HUDEP-2 (cell line): Measurements from ENCODE around the gene ETV6.

Source experiments
- DNase-seq, 76 experiments: peaks; one replicate each; lab custom pipeline; 2025; ENCODE audit not compliant: unreplicated experiment in 76 of 76; lab: John Stamatoyannopoulos, UW

The ETV6 gene

DNA sequence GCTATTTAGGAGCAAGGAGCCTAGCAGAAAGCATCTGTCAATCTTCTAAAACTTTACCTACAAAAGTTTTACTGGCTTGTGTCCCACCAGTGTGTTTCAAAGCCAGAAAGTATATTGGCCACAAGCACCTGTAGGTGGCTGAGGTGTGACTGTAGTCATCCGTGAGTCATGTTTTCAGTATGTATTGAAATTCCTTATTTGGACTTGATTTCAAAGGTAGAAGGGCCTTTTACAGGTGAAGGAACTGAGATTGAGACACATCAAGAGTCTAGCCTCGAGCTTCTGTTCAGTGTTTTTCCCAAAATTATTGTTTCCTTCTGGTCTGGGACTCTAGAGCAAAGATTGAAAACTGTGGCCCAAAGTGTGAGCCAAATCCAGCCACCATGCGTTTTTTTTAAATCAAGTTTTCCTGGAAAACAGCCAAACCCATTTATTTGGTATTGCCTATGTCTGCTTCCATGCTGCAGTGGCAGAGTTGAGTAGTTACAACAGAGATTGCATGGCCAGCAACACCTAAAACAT is 226.0 kb downstream of the ETV6 start:
- peak in 1 of 76 experiments; percentile 3 for DNase-seq

DNA sequence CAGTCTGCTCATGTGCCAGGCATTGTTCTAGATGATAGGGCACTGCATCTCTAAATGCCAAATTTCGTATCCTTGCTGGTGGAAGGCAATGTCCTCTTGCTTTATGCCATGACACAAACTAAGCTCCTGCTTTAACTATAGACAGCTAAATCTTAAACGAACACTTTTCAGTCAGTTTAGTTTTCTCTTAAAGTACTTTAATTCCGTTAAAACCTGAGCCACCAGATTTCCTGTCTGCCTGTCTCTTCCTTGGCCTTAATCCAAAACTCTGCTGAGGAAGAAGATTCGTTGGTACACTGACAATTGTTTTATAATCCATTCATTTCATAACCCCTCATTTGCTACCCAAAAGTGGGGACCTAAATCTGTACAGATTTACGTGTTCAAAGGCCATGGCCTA is 226.8 kb downstream of the ETV6 start:
- no peak for DNase-seq

DNA sequence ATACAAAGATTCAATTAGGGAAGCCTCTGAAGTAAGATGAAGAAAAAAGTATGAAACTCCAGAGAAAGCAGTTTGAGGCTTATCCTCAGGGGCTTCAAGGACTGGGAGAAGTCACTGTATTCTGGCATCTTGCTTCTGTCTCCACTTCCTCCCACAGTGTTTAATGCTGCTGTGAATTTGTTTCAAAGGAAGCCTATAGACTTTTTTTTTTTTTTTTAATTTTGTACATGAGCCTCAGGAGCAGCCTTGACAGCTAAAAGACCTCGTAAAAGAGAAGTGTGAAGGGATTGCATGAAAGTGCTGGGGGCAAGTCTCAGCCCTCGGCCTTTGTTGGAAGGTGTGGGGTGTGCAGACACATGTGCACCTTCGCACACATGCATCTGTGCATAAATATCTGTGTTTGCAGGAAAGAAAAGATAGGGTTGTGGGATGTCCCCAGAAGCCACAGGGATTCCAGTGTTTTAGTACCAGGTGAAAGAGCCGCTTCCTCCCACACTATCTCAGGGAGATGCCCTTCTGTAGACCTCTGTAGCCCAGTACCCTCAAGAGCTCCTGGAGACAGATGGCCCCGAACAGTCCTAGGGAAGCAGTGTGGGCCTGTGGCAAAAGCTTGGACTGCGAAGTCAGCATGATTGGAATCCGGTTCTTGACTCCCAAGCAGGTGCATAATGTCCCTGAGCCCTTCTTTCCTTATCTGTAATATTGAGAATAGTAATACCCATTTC is 227.8 kb downstream of the ETV6 start:
- no peak for DNase-seq

DNA sequence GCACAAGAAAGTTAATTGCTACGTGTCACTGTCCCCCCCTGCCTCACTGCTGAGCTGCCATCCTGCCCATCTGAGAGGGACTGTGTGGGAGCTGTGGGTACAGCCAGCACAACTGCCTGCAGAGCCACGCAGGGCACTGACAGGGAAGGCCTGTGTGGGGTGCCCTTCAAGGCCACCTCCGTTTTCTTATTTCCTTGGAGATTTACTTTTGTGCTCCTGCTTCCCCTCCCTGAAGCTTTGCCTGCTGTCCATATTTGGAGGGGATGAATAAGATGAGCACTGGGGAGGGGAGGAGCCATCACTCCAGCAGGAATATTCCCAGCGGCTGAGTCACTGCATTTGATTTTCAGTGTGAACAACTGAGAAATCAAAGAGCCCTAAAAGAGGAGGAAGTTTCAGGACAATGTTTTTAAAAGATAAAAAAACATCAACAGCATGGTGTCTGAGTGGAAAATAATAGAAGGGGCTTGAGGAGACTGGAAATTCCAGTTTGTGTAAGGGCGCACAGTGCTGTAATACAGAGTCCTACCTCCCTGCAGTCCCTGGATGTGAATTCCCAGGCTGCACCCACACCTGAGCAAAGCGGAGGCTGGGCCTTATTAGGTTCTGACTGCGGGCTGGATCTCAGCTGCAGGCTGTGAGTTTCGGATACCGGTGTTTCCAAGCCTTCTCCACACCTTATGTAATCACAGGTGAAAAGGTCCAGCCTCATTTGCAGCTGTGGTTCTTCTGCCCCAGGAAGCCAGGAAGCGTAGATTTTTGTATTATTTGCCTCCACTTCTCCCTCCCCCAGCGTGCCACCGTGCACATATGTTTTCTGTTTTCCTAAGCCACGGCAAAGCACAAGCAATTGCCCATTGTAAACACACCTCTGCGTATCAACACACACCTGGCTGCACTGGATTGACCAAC is 228.7 kb downstream of the ETV6 start:
- no peak for DNase-seq

DNA sequence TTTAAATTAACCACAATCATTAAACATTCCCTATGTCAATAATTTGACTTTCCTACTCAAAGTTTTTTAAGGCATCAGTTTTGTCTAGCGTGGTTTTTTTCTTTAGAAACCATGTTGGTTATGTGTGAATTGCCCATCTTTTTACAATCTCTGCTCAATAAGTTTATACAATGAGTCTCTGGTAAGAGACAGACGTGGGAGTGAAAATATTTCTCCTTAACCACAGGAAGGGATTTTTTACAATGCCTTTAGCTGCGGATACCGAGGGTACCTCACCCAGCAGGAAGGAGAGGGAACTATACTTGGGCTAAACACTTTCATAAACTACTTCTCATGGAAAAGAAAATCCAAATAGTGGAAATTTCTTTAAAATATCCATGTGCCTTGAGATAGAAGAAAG is 229.8 kb downstream of the ETV6 start:
- no peak for DNase-seq

DNA sequence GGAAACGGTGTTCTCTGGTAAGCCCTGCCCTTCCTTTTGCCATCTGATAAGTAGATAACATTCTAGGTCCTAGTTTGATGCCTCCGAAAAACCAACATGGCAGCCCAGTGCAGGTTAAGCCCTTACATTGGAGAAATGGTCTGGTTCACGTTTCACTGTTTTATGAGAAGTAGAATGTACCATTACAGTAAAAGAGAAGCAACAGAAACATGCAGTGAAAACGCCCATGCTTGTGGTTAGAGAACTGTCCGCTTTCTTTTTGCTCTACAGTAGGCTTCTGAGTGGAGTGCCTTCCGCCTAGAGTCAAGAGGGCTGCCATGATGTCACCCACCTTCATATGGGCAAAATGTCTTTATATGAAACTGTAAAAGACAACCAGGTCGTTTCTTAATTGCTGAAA is 230.9 kb downstream of the ETV6 start:
- no peak for DNase-seq

DNA sequence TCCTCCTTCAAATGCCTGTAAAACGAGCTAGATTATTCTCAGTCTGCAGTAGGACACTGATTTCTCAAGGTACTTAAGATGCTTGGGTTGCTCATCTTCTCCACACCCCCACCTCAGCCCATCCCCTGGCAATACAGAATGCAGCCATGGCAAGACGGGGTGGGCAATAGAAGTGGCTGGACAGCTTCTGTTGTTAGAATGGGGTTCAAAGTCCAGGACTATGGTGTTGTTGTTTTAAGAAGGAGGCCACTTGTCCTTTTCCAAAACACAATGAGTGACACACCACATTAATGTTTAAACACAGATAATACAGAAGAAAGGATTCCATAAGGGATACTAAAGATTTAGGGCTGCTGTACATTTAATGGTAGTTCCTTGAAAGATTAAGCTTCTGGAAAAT is 232.4 kb downstream of the ETV6 start:
- DNase-seq = no peak

DNA sequence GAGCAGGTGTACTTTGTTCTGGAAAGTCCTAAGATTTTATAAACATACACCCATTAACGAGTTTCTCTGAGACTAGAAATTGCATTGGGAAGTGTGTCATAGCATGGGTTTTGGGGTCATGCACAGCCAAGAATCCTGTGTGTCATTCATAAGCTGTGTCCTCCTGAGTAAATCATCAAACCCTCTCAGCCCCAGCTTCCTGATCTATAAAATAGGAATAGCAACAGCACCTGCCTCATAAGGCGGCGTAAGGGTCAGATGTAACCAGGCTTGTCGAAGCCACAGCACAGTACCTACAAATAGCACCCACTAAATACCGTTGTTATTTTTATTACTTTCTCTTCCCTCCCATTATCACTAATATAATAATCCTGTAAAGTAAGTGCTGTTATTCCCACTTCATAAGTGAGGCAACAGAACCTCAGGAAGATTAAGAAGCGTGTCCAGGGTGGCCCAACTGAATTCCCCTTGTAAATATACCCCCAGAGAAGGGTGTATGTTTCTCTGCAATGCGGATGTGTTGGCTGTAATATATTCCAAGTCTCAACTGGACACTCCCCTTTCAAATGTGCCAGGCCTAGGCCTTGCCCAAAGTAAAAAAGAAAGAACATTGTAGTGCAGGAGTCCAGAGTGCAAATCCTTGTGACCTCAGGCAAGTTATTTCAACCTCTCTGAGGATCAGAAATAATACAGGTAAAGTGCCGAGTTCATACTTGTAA is 233.0 kb downstream of the ETV6 start:
- no peak for DNase-seq

DNA sequence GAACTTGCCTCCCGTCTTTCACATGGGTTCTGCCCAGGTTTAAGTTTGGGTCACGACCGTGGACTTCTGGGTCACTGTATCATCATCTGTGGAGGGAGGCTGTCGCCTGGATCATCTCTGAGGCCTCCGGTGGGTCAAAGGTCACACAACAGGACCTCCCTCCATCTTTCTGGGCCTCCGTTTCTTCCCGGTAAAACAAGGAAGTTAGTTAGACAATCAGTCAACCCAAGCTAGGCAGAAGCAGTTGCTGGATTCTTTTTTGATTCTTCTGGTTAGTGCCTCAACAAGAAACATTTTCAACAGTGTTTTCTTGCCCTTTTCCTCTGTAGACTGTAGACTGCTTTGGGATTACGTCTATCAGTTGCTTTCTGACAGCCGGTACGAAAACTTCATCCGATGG is 234.6 kb downstream of the ETV6 start:
- DNase-seq = no peak

DNA sequence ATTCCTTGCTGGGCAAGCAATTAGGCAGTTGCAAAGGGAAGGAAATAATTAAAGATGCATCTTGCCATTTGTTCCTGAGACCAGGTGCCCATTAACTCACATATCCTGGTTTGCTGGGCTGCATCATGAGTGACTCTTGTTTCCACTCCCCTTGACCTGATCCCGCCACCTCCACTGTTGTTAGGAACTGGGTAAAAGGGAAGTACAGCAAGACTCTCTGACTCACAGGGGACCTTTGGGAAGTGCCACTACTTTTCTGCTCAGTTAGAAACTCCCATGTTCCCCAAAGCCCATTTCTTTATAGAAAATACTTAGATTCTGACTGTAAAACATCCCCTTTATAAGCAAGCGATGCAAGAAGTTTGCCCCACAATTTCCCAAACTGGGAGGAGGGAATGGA is 235.2 kb downstream of the ETV6 start:
- no peak for DNase-seq

DNA sequence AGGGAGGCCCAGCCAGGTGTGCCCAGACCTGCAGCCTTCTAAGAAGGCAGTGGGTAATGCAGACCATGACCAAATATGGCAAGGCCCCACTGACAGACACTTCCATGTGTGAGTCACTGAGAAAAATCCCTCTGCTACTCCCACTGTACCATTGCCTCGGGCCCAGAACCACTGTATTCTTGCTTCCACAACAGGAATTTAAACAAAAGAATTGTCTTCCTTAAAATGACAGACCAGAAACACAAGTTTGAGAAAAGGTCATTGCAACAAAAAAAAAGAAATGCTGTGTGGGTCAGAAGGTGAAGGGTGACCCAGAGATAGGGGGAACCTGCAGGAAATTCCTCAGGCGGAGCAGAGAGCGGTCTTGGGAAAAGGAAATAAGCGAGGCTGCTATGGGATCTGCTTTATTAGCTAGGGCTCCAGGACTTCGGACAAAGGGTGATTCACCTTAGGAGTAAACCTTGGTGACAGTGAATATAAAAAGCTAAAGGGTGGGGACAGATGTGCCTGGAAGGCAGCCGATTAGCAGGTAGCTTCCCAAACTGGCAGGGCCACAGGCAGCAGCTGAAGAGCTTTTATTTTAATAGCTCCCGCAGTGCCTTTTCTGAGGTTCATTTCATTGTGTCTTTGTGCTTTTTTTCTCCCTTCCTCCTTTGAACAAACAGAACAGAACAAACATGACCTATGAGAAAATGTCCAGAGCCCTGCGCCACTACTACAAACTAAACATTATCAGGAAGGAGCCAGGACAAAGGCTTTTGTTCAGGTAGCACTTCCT is 236.0 kb downstream of the ETV6 start:
- DNase-seq = no peak

DNA sequence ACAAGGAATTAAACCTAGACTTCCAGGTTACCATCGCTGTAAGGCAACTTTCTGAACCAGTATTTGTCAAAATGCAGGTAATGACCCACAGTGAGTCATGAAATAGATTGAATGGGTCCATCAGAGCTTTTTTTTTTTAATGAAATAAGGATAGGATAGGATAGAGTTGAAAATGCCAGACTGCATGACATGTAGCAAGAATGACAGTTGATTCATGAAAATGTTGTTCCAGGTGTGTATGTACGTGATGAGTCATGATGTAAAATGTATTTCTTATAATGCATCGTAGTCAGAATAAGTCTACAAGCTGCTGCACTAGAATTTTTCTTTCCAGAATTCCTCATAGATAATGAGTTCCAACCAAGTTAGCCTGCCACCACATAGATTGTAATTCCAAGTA is 236.9 kb downstream of the ETV6 start:
- no peak for DNase-seq

DNA sequence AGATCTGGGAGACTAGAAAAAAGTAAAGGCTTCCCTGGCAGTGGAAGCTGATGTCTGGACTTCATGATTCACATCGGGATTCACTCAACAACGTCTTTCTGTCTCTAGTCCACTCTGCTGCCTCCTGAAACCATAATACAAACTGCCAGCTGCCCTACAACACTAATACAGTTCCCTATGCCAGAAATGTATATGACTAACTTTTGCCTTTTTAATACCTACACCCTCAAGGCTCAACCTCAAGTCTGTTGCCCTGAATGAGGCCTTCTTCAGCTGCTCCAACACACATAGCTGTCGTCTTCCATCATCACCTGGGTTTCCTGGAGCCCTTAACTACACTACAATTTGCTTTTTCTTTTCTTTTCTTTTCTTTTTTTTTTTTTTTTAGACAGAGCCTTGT is 238.6 kb downstream of the ETV6 start:
- DNase-seq = no peak

DNA sequence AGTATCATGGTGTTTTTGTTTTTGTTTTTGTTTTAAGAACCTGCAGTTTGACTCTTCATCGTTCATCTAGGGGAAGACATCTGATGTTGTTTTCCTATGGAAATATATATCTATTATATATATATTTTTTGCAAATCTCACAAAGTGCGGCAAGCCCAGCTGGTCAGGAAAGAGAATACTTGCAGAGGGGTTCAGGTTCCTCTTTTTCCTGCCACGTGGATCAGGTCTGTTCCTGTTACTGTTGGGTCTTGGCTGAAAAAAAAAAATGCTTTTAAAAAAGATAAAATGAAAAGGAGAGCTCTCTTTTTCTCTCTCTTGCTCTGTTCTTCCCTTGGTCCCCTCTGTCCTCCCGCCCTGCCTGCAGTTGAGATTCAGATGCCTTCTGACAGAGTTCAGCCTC is 241.9 kb downstream of the ETV6 start:
- DNase-seq = no peak

DNA sequence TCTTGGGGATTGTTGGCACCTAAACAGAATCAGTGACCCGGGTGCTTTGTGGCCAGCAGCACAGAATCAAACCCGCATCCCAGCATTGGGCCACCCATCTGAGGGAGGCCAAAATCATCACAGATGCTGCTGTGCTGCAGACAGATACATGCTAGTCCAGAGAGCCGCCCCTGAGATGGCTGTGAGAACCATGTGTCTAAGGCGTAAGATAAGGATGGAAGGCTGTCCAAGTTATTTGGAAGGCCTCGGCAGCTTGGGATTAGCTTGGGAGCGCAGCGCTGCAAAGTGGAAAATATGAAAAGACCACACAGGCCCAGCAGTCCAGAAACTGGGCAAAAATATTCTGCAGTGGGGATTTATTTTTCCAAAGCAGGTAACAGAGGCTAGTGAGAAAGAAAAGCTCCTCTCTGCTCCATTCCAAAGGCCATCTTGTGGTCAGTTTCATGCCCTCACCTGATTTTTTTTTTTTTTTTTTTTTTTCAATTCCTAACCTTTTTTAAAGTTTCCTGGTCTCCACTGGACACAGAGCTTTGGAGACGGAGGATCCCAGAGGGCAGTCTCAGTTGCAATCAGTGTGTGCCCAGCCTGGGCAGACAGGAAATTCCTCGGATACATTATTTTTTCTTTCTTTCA is 242.4 kb downstream of the ETV6 start:
- DNase-seq = no peak

DNA sequence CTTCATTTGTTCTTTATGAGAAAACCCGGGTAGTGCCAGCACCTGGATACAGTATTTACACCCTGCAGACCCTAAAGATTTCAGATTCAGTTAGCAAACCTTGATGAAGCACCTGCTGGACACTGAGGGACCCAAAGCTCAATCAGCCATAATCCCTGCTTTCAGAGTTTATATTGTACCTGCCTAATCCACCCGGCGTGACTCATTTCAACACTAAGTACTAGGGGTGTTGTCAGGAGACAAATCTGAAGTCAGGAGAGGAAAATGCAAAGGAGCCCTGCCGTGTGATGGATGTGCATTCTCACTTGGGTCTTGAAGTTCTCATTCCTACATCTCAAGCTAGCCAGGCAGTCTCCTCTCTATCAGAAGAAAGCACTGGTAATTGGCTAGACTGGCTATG is 244.5 kb downstream of the ETV6 start:
- no peak for DNase-seq

DNA sequence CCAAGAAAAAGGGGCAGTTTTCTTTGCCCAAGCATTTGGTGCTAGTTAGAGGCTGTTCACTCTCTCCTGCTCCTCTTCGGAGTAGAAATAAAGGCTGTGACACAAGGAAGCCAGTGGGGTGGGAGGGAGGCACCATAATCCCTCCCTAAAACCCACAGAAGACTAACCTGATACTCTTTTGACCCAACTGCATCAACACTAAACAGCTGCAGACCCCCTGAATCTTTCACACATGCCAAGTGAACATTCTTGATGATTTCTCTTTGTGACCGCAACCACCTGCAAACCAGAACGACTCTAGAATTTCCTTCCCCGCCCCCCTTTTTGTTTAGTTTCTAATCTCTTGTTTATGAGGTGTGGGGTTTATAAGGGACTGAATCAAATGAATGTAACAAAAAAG is 245.4 kb downstream of the ETV6 start:
- no peak for DNase-seq

DNA sequence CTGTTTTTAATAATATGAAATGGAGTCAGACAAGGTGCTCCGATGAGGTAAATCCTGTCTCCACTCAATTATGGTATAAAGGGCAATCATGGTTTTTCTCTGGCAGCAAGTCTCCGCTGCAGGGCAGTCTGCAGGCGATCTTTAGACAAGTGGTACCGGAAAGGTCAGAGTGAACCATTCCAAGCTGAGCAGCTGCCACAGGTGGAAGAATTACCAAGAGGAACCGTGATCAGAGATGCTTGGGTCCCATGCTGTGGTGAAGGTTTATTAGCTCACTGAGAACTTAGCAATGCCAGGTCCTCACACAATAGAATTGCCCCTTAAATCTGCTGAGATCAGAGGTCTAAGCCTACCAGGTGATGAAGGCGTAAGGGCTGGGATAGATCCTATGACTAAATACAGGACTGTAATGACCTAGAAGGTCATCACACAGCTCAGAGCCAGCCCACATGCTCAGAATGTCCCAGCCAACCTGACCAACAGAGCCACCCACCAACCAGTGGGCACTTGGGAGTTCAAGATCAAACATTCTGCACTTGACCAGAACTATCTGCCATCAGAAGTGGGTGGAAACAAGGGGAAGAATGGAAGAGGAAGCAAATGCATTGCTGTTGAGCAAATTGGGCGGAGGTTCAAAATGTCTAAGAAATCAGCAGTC is 246.1 kb downstream of the ETV6 start:
- DNase-seq = no peak

DNA sequence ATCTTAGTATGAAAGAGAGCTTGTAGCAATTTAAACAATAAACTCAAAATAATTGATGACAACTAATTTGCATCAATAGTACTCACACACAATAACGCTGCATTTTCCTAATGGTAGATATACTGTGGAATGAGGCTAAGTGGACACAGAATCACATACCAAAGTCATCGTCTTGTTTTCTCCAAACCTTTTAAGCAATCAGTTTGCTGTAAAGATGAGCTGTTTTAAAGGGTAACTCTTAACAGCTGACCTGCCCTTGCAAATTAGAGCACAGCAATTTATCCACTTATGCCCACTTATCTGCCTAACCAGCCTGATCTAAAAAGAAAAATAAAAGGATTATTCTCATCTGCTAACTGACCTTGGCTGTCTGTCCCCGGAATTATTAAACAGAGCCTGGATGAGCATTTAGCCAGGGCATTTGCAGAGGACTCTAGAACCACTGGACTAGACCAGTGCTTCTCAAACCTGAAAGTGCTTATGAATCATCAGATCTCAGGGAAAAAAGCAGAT is 247.0 kb downstream of the ETV6 start:
- DNase-seq = no peak
